Effector memory CD8-positive, alpha-beta T cell (primary cell): Measurements from ENCODE around the gene CABP7.

Experiments
- ATAC-seq: fragments of 150-1000 bp; cut with Tn5 transposase; replicated peaks from 2 replicates; pipeline ENCODE4 v1.10.0; 2021; ENCODE audit warnings: mild to moderate bottlenecking, moderate library complexity
- DNase-seq, 3 experiments: peaks; one replicate each; pipeline ENCODE4 v3.0.0; 2021
- H3K27ac Mint-ChIP-seq, 2 donors: one replicate each; pipeline ENCODE4 v1.8.0; 2022; ENCODE audit warnings: mild to moderate bottlenecking in 2 of 2, mixed read lengths in 2 of 2, moderate library complexity in 2 of 2
- H3K27me3 Mint-ChIP-seq, 2 donors: one replicate each; pipeline ENCODE4 v1.8.0; 2022; ENCODE audit warnings: mixed read lengths in 2 of 2
- H3K36me3 Mint-ChIP-seq: one replicate; pipeline ENCODE4 v1.8.0; 2022; ENCODE audit warnings: mild to moderate bottlenecking, moderate library complexity, mixed read lengths; ENCODE audit not compliant: insufficient read depth
- H3K4me1 Mint-ChIP-seq, 2 donors: one replicate each; pipeline ENCODE4 v1.8.0; 2022; ENCODE audit warnings: low read depth in 2 of 2, mixed read lengths in 2 of 2
- H3K4me3 Mint-ChIP-seq, 2 donors: one replicate each; pipeline ENCODE4 v1.8.0; 2022; ENCODE audit warnings: mild to moderate bottlenecking in 2 of 2, mixed read lengths in 2 of 2, moderate library complexity in 2 of 2
- H3K9me3 Mint-ChIP-seq, 2 donors: one replicate each; pipeline ENCODE4 v1.8.0; 2022; ENCODE audit warnings: mixed read lengths in 2 of 2

CABP7 gene

DNA sequence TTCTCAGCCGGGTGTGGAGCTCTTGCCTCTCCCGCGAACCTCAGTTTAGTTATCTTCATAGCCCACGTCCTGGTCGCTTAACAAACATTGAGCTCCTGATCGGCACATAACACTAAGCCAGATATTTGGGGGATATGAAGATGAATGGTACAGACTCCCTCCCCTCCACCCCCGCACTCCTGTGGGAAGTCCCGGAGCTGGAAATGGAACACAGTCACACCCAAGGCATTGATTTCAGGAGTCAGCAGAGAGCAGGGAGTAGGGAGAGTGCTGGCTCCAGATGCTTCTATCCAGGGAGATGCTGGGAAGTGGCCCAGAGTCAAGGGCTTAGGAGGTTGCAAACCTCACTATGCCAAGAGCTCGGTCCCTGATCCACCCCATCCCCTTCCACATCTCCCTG is 26.1 kb upstream of the CABP7 start:
- H3K27ac Mint-ChIP-seq, result no peak overlapping the region
- no peaks in the 10 kb centered on the region for H3K27me3 Mint-ChIP-seq
- no peaks in the 10 kb centered on the region for H3K9me3 Mint-ChIP-seq
- no peak for DNase-seq
- H3K4me1 Mint-ChIP-seq, result no peaks in the 10 kb centered on the region
- H3K4me3 Mint-ChIP-seq, result no peak overlapping the region
- ATAC-seq, result no peak
- peaks cover 22% of the 10 kb centered on the region for H3K36me3 Mint-ChIP-seq

DNA sequence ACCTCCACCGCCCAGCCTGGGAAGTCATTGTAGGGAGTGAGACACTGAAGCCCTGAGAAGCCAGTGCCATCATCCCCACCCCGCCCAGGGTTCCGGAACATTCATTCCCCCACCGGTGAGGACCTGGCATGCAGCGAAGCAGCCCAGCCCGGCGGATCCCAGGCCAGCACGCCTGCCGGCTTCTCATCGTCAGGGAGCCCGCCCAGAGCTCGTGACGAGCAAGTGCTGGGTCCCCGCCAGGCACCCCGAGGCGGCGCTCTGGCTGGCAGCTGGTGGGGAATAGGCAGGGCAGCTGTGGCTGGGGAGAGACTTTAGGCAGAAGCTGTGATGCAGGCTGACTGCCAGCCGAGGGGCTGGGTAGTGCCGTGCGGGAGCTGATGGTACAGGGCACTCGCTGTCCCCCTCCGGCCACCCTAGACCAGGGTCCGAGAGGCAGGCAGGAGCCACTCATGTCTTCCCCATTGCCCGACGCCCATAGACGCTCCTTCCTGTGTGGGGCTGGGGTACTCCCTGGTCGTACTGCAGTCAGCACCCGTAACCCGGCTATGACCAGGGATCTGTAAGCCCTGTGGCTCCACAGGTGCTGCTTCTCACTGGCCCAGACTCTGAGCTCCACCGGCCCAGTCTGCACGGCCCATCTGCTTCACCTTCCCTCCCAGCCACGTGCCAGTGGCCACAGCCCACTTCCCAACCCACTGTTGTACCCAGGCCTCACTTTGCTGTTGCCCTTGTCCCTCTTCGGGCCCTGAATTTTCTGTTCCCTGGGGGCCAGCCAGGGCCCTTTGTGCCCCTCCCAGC is 24.5 kb upstream of the CABP7 start:
- H3K27me3 Mint-ChIP-seq, result no peaks in the 10 kb centered on the region
- no peak overlapping the region for H3K4me3 Mint-ChIP-seq
- no peaks in the 10 kb centered on the region for H3K9me3 Mint-ChIP-seq
- no peaks in the 10 kb centered on the region for H3K4me1 Mint-ChIP-seq
- H3K27ac Mint-ChIP-seq, result no peak overlapping the region
- H3K36me3 Mint-ChIP-seq, result peaks cover 19% of the 10 kb centered on the region
- no peak for DNase-seq
- no peak for ATAC-seq

DNA sequence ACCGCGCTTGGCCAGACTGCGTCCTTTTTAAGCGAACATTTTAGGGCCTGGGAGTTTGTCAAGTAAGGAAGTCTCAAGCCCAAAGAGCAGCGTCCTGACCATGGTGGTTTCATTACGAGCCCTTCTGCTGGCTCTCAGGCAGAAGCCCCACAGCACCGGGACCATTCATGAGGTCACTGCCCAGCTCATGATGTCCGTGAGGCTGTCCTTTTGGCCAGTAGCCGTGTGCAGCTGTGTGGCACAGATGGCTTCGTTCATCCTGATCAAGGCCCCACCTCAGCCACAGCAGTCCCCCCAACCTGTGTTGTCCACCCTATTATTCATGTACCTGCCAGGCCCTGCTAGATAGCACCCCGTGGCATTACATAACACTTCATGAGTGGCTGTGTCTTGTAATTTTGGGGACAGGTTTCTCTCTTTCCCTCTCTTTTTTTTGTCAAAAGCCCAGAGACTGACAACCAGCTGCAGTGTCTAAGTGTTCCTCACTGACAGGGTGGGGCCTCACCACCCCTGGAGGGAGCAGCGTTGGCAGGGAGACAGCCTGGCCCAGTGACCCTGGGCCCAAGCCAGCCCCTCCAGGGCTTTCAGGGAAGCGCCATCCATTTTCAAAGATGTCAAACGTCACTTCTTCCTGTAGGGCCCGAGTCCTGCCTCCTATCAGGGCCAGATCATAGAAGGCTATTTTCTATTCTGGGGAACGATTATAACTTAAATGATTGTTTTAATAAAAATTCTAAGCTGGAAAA is 21.8 kb upstream of the CABP7 start:
- ATAC-seq, result no peak
- H3K4me3 Mint-ChIP-seq, result no peak overlapping the region
- H3K27ac Mint-ChIP-seq, result no peak overlapping the region
- no peaks in the 10 kb centered on the region for H3K4me1 Mint-ChIP-seq
- H3K36me3 Mint-ChIP-seq, result peaks cover 19% of the 10 kb centered on the region
- no peak for DNase-seq
- H3K27me3 Mint-ChIP-seq, result peaks cover 0 to 12% of the 10 kb centered on the region in 2 donors
- no peaks in the 10 kb centered on the region for H3K9me3 Mint-ChIP-seq

DNA sequence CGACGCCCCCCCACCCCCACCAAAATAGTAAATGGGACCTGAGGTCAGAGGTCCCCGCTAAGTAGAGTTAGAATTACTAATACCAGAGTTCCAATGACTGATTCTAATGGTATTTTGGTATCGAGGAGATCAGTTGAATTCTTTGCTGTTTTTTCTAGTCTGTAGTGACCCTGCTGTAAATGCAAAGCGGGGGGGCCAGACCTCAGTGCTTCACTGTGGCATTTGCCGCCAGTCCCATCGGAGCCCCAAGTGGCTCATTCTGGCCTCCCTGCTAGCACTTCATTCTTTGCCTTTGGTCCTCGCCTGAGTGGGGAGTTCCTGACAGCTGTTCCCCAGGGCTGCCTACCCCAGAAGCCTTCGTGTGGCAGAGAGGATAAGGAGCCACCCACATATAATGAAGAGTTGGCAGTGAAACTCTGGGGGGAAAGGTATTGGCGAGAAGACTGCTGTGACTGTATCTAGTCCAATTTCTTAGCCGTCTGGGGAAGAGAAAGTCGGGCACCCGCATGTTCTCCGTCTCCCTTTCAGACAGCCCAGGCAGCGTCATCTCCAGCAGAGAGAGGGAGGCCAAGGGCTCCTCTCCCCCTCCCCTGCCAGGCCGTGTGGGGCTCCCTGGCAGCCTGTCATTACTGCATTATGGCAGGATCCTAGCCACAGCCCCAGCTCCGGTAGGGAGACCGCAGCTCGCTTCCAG is 19.4 kb upstream of the CABP7 start:
- DNase-seq (no peak), ATAC-seq (no peak)
- no peak overlapping the region for H3K27ac Mint-ChIP-seq
- H3K9me3 Mint-ChIP-seq, result no peaks in the 10 kb centered on the region
- H3K27me3 Mint-ChIP-seq, result peaks cover 0 to 20% of the 10 kb centered on the region in 2 donors
- H3K4me3 Mint-ChIP-seq, result no peak overlapping the region
- peaks cover 19% of the 10 kb centered on the region for H3K36me3 Mint-ChIP-seq
- H3K4me1 Mint-ChIP-seq, result no peaks in the 10 kb centered on the region

DNA sequence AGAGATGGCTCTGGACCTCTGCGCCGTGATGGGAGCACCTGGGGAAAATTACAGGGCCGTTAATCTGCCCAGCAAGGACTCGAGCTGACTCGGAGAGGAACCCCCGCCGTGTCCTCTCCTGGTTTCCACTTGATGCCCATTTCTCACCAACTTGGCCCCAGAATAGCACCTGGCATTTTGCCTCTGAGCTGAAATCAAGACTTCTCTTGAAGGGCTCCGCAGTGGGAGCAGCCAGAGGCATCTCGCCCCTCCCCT is 19.0 kb upstream of the CABP7 start:
- ATAC-seq, result no peak
- Mint-ChIP-seq H3K9me3 (no peaks in the 10 kb centered on the region), H3K27me3 (peaks cover 0 to 20% of the 10 kb centered on the region in 2 donors), H3K4me3 (no peak overlapping the region), H3K4me1 (no peaks in the 10 kb centered on the region), H3K36me3 (peaks cover 19% of the 10 kb centered on the region), H3K27ac (no peak overlapping the region)
- DNase-seq, result no peak

DNA sequence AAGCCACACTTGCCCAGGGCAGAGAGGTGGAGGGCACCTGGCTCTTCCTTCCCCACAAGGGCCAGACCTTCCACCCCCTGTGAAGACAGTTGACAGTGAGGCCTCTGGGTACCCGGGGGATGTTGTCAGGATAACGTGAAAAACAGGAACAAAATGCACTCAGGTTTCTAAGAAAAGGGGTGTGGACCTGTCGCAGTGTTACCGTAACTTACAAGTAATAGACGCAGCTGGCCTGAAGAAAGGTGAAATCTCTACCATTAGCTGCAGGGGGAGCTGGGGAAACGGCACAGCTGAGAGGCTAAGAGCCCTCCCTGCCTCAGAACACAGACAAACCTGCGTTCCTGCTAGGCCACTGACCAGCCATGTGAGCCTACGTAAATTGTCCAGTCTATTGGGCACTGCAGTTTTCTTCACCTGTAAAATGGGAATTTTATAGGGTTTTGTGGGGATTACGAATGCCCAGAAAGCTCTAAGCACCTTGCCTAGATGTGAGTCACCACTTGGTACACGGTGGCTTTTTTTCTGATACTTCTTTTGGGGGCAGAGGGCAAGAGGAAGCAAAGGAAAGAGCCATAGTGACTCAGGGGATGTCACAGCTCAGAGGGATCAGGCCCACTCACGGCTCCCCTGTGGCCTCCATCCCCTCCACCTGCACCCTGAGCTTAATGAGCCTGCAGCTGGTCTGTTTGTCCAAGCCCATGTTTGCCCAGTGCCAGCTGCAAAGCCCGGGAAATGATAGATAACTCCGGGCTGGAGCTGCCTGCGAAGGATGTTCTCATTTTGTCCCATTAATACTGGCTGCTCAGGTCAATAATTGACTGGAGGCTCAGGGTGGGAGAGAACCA is 18.4 kb upstream of the CABP7 start:
- ATAC-seq, result no peak
- H3K9me3 Mint-ChIP-seq, result no peaks in the 10 kb centered on the region
- peaks cover 13% of the 10 kb centered on the region for H3K36me3 Mint-ChIP-seq
- H3K4me3 Mint-ChIP-seq, result no peak overlapping the region
- peaks cover 0 to 20% of the 10 kb centered on the region in 2 donors for H3K27me3 Mint-ChIP-seq
- H3K4me1 Mint-ChIP-seq, result no peaks in the 10 kb centered on the region
- no peak for DNase-seq
- H3K27ac Mint-ChIP-seq, result no peak overlapping the region

DNA sequence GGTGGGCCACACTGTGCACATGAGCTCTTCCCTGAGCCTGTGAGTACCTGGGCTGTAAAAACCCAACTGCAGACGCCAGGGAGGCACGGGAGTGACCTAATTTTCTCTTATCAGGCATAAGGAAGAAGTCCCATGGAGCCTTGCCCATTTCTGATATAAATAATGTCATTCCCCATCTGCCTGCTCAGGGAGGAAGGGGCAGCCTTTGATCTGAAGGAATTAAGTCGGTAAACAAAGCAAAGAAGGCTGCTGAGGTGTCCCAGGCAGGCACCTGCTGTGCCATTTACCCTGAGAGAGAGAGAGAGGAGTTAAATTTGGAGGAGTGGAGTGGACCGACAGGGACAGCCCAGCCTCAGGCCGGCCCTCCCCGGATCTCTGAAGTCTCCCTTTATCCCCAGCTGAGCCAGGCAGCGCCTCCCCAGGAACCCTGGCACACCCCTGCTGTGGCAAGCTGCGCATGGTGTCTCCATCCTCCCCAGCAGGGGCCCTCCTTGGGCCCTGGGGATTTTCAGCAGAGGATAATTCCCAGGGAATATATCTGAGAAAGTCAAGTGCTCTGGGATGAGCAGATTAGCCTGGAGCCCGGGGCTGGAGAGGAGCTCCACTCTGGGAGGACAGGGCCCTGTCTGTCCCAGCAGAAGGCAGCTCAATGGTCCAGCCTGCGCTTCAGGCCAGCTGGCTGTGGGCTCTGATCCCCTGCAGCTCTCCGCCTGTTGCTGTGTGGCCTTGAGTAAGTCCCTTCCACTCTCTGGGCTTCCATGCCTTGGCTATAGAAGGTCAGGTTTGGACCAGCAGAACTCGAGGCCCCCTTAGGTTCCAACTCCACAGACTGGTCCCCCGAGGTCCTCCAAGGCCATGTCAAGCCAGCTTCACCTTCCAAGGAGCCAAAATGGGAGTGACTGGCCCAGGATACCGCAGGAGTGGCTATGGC is 17.5 kb upstream of the CABP7 start:
- H3K27me3 Mint-ChIP-seq, result peaks cover 0 to 27% of the 10 kb centered on the region in 2 donors
- DNase-seq (no peak), ATAC-seq (no peak)
- no peaks in the 10 kb centered on the region for H3K9me3 Mint-ChIP-seq
- H3K27ac Mint-ChIP-seq, result no peak overlapping the region
- H3K36me3 Mint-ChIP-seq, result peaks cover 8% of the 10 kb centered on the region
- H3K4me1 Mint-ChIP-seq, result no peaks in the 10 kb centered on the region
- no peak overlapping the region for H3K4me3 Mint-ChIP-seq

DNA sequence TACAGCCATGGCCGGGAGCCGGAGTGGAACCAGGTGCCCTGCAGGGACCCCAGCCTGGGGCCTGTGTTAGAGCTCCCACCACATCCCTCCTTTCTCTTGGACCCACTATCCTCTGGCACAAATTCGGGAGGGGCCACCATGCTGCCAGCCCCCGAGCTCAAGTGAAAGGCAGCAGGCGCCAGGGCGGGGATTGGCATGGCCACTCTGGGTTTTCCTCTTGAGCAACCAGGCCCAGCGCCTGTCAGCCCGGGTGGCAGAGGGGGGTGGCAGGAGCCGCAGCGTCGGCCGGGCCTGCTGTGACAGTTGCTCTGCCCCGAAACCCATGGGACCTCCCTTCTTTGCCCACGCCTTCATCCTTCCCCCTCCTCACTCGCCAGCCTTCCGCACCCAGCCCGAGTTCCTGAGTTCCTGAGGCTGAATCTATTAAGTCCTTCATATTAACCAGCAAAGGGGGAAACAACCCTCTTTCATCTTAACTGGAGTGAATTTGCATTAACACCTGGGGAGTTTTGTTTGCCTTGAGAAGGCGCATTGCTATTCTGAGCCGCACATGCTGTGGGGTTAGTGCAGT is 16.8 kb upstream of the CABP7 start:
- DNase-seq (no peak), ATAC-seq (no peak)
- H3K27ac Mint-ChIP-seq, result no peak overlapping the region
- H3K4me1 Mint-ChIP-seq, result no peaks in the 10 kb centered on the region
- H3K36me3 Mint-ChIP-seq, result peaks cover 4% of the 10 kb centered on the region
- H3K27me3 Mint-ChIP-seq, result peaks cover 0 to 31% of the 10 kb centered on the region in 2 donors
- no peaks in the 10 kb centered on the region for H3K9me3 Mint-ChIP-seq
- no peak overlapping the region for H3K4me3 Mint-ChIP-seq

DNA sequence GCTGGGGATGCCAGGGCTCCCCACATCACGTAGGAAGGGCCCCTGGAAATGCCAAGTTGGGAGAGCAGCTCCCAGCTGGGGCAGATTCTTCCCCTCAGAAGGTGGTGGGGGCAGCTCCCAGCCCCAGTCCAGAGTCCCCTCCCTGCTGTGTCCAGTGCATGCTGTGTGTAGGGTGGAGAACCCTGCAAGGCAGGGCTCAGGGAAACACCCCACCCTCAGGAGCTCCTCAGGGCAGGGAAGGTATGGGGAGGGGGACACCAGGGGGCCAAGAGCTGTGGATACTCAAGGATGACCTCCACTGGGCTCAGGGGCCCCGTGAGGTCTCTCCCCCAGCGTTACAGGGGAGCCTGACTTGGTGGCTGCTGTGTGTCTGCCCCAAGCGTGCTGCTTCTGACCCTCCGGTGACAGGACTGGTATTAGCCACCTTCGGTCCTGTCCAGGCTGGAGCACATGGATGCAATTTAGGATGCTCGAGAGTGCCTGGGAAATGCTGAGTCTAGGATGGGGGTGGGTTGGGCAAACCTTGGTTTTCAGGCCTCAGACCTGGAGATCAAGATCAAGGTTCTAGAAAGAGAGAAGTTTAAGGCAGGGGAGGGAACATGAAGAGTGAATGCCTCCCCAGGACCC is 16.1 kb upstream of the CABP7 start:
- no peak overlapping the region for H3K4me3 Mint-ChIP-seq

DNA sequence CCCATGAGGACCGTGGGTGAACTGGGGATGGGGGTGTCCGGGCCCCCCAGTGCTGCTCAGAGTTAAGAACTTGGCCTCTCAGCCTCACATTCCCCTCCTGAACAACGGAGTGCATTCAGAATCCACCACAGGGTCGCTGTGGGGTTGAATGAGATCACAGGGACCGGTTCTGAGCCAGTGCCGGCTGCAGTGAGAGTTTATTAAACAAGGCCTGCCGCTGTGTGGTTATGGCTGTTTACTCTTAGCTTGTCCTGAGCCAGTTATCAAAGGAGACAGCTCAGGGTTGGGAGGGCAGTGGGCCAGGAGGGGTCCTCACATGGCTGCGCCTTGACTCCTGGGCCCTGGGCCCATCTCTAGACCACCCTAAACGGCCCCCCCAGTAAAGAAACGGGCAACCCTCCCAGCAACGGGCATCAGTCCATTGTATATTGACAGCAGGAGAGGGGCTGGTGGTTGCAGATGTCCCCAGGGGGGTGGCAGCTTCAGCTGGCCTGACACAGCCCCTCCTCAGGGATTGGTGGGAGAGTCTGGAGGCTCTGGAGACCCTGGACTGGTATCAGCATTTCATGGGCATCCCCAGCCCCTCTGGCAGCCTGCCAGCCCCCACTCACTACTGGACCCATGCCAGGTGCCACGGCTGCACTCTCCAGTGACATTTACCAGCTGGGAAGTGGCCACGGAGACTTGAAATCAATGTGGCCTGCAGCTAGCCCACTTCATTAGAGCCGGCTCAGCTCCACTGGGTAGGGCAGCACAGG is 15.1 kb upstream of the CABP7 start:
- H3K27me3 Mint-ChIP-seq, result peaks cover 0 to 38% of the 10 kb centered on the region in 2 donors
- no peak overlapping the region for H3K27ac Mint-ChIP-seq
- H3K4me1 Mint-ChIP-seq, result no peaks in the 10 kb centered on the region
- DNase-seq (no peak), ATAC-seq (no peak)
- H3K36me3 Mint-ChIP-seq, result no peaks in the 10 kb centered on the region
- no peak overlapping the region for H3K4me3 Mint-ChIP-seq
- no peaks in the 10 kb centered on the region for H3K9me3 Mint-ChIP-seq

More for the DNA sequence above, 16.1 kb upstream of the CABP7 start:
- no peaks in the 10 kb centered on the region for H3K4me1 Mint-ChIP-seq
- H3K27me3 Mint-ChIP-seq, result peaks cover 0 to 33% of the 10 kb centered on the region in 2 donors
- no peaks in the 10 kb centered on the region for H3K36me3 Mint-ChIP-seq
- no peak overlapping the region for H3K27ac Mint-ChIP-seq
- DNase-seq (no peak), ATAC-seq (no peak)
- no peaks in the 10 kb centered on the region for H3K9me3 Mint-ChIP-seq

DNA sequence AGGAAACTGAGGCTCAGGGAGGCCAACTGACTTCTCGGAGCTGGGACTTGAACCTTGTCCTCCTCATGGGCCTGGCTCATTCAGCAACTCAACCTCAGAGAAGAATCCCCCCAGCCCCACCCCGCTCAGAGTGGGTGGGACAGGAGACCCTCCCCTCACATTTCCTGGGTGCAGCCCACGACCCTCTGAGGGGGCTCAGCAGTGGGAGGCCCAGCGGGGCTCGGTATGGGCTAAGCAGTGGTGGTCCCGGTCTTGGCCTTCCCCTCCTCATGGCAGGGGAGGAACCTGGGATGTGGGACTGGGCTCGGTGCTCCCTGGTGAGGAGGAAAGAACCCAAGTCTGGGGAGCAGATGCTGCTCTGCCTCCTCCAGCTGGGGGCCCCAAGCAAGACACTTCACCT is 14.2 kb upstream of the CABP7 start:
- DNase-seq (no peak), ATAC-seq (no peak)
- H3K27ac Mint-ChIP-seq, result no peak overlapping the region
- H3K4me1 Mint-ChIP-seq, result no peaks in the 10 kb centered on the region
- H3K9me3 Mint-ChIP-seq, result no peaks in the 10 kb centered on the region
- H3K36me3 Mint-ChIP-seq, result no peaks in the 10 kb centered on the region
- H3K4me3 Mint-ChIP-seq, result no peak overlapping the region
- H3K27me3 Mint-ChIP-seq, result peaks cover 0 to 47% of the 10 kb centered on the region in 2 donors
